ENCODE measurements around the gene TSC2. TPM values are rescaled to one million over a fixed set of nuclear protein-coding genes. Genes with fewer than 3 reads are reported as not detected.

TSC2 gene
- total and polyA plus RNA-seq, 9 of the 15 experiments (the other 6 are each of a cell fraction or from before 2014, with no cell fraction given): 1.3 to 68.1 (median 16.6) TPM

GRCh38 chr16:2003827-2004641 is 43.8 kb upstream of the TSC2 start (continued):
- TF ChIP-seq ARID4B (CRISPR knock-in tag; IDR thresholded peaks at IDR 0.05): peak; percentile 96
- no peak for TF ChIP-seq HBP1 (CRISPR knock-in tag; IDR thresholded peaks at IDR 0.05)
- TF ChIP-seq MTA1 (IDR thresholded peaks at IDR 0.05; ENCODE audit: borderline replicate concordance): no peak
- no peak for TF ChIP-seq LCOR (CRISPR knock-in tag; IDR thresholded peaks at IDR 0.05)
- TF ChIP-seq ARID3A (IDR thresholded peaks at IDR 0.05; ENCODE audit: borderline replicate concordance, low read depth, low read length): no peak
- no peak for TF ChIP-seq POLR2H (tag; IDR thresholded peaks at IDR 0.05; ENCODE audit: low read depth)
- TF ChIP-seq RFX5 (IDR thresholded peaks at IDR 0.05; ENCODE audit: low read depth, low read length): no peak
- TF ChIP-seq ZNF507 (tag; conservative IDR thresholded peaks at IDR 0.05): no peak
- no peak for TF ChIP-seq PRDM10 (IDR thresholded peaks at IDR 0.05; ENCODE audit: partially characterized antibody)
- TF ChIP-seq E2F6 (IDR thresholded peaks at IDR 0.05; ENCODE audit: borderline replicate concordance in 1 of 2, extremely low read depth in 1 of 2, insufficient read depth in 1 of 2, insufficient read length in 1 of 2, low read depth in 1 of 2, low read length in 1 of 2, poor library complexity in 1 of 2, severe bottlenecking in 1 of 2): peak; percentile 43 to 54

All from K562 (cell line).